K562 (cell line): ENCODE results near the gene HPSE2. TPM values are rescaled to one million over a fixed set of nuclear protein-coding genes. Genes with fewer than 3 reads are reported as not detected.

Source experiments
- ARID1B ChIP-seq: fragments of 450-650 bp; IDR thresholded peaks from 2 replicates; pipeline ENCODE4 v1.6.1; 2016; ENCODE audit warnings: antibody characterized with exemption, mild to moderate bottlenecking, inconsistent platforms
- ATF1 ChIP-seq, 2 experiments: fragments of 450-650 bp in 1 of 2; IDR thresholded peaks; 2 replicates each; pipeline ENCODE4 v1.6.1; 2016; ENCODE audit warnings: missing compliant biosample characterization in 1 of 2, missing genetic modification characterization in 1 of 2
- CHD2 ChIP-seq: IDR thresholded peaks from 2 replicates; pipeline ENCODE4 v1.6.1; 2011; ENCODE audit warnings: low read depth, low read length
- HNRNPH1 ChIP-seq: fragments of 200-400 bp; formaldehyde crosslinking; optimal IDR thresholded peaks from 2 replicates; pipeline ENCODE3; 2017; ENCODE audit warnings: low read depth, mild to moderate bottlenecking, low read length, moderate library complexity
- POLR3G ChIP-seq: IDR thresholded peaks from 2 replicates; pipeline ENCODE4 v1.6.1; 2011; ENCODE audit not compliant: insufficient read length, insufficient replicate concordance; ENCODE audit errors: extremely low read depth
- PTTG1 ChIP-seq: fragments of 450-650 bp; IDR thresholded peaks from 2 replicates; pipeline ENCODE4 v1.6.1; 2016; ENCODE audit warnings: low read depth, mild to moderate bottlenecking, missing genetic modification characterization, missing compliant biosample characterization
- RAD51 ChIP-seq: fragments of 450-650 bp; IDR thresholded peaks from 2 replicates; pipeline ENCODE4 v1.7.1; 2016; ENCODE audit warnings: low read depth, mild to moderate bottlenecking, borderline replicate concordance
- SMC3 ChIP-seq: conservative IDR thresholded peaks from 2 replicates; pipeline ENCODE4 v1.6.1; 2011; ENCODE audit warnings: low read depth, low read length, improper control_type of control experiment; ENCODE audit not compliant: insufficient read depth
- TBP ChIP-seq: optimal IDR thresholded peaks from 2 replicates; pipeline ENCODE3; 2011; ENCODE audit warnings: low read depth, low read length, improper control_type of control experiment
- ZNF551 ChIP-seq: fragments of 250-450 bp; sonication (Bioruptor Pico); IDR thresholded peaks from 2 replicates; pipeline ENCODE4 v1.5.0; 2021; ENCODE audit warnings: mild to moderate bottlenecking, moderate library complexity
- polyA plus RNA-seq, 8 experiments: library from polyadenylated mRNA; depleted of rRNA in 4 of 8; stranded (reverse) in 5 of 8; unstranded in 3 of 8; fragments of >200 nt; fragmentation: Nextera tagmentation in 2 of 8; fragmentation: Illumina TruSeq in 1 of 8; extraction: Ambion mirVana in 2 of 8; extraction: Trizol in 1 of 8; gene quantifications; 2 replicates each; pipeline versions ENCODE4 v1.2.1 to v1.2.3, GENCODE V29; 2011 to 2014; ENCODE audit warnings: inconsistent platforms in 1 of 8, missing spikeins in 1 of 8
- total RNA-seq, 7 experiments: library from RNA; depleted of rRNA in 6 of 7; stranded (reverse); fragments of >200 nt in 6 of 7; fragmentation: Illumina TruSeq in 2 of 7; extraction: Trizol in 2 of 7; gene quantifications; 2 replicates each; pipeline versions ENCODE4 v1.2.1 to v1.2.3, GENCODE V29; 2011 to 2021; ENCODE audit warnings: low replicate concordance in 1 of 7
- TF ChIP-seq, protein P1 (sequence below): fragments of 250-450 bp; sonication (Bioruptor Pico); IDR thresholded peaks from 2 replicates; pipeline ENCODE4 v1.8.0; 2021; ENCODE audit warnings: moderate library complexity, mild to moderate bottlenecking, inconsistent platforms
- TF ChIP-seq, protein P2 (sequence below), 2 experiments: fragments of 200-800 bp in 1 of 2; sonication (Bioruptor generic) in 1 of 2; sonication (generic) in 1 of 2; formaldehyde crosslinking in 1 of 2; IDR thresholded peaks in 1 of 2; conservative IDR thresholded peaks in 1 of 2; 2 replicates each; pipeline versions ENCODE4 v1.5.0 to v1.6.1; 2016 to 2020; ENCODE audit warnings: missing compliant biosample characterization in 1 of 2, missing genetic modification characterization in 1 of 2, missing genetic modification reagents in 1 of 2
- TF ChIP-seq, protein P3 (sequence below), 2 experiments: fragments of 150-350 bp in 1 of 2; IDR thresholded peaks; 2 replicates each; pipeline ENCODE4 v1.6.1; 2012 to 2016; ENCODE audit warnings: low read depth in 2 of 2, low read length in 2 of 2, mild to moderate bottlenecking in 1 of 2, moderate library complexity in 1 of 2
- TF ChIP-seq, protein P4 (sequence below): IDR thresholded peaks from 2 replicates; pipeline ENCODE4 v1.6.1; 2012; ENCODE audit warnings: low read depth, low read length, improper control_type of control experiment, borderline replicate concordance
- TF ChIP-seq, protein P5 (sequence below): fragments of 250-450 bp; sonication (Bioruptor Pico); IDR thresholded peaks from 2 replicates; pipeline ENCODE4 v1.5.0; 2020; ENCODE audit warnings: mild to moderate bottlenecking, borderline replicate concordance

The HPSE2 gene
- total and polyA plus RNA-seq, 9 of the 15 experiments (the other 6 are each of a cell fraction or from before 2014, with no cell fraction given), result 0.03 to 0.10 (median 0.04) TPM; not detected in 2

DNA sequence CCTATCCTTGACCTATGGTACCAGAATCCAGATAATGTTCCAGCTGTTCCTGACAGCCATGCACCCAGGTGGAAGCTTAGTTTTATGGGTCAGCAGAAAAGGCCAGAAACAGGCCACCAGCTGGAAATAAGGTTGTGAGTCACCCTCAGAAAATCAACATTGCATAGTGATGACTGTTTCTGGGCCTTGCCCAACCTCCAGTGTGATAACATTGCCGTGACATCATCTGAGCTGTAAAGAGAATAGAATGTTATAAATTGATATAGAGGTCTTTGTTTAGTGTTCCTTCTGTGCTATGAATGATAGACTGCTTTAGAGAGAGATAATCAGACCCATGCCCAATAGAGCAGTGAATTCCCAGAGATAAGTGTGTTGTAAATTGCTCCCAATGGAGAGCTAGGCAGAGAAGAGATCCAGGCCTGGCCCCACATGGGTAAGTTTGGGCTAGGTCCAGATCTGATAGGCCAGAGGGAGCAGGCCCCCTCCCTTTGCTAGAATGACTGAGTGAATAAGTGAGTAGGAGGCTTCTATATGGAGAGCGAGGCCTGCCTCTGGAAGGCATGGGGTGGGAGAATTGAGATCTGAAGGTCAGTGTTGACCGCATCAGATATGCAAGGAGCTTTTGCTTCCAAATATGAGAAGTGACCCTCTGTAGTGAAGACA is 774.7 kb downstream of the HPSE2 start (continued):
- TF ChIP-seq, protein P1, sequence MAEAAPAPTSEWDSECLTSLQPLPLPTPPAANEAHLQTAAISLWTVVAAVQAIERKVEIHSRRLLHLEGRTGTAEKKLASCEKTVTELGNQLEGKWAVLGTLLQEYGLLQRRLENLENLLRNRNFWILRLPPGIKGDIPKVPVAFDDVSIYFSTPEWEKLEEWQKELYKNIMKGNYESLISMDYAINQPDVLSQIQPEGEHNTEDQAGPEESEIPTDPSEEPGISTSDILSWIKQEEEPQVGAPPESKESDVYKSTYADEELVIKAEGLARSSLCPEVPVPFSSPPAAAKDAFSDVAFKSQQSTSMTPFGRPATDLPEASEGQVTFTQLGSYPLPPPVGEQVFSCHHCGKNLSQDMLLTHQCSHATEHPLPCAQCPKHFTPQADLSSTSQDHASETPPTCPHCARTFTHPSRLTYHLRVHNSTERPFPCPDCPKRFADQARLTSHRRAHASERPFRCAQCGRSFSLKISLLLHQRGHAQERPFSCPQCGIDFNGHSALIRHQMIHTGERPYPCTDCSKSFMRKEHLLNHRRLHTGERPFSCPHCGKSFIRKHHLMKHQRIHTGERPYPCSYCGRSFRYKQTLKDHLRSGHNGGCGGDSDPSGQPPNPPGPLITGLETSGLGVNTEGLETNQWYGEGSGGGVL (CRISPR knock-in tag), result no peak
- TF ChIP-seq, protein P2, sequence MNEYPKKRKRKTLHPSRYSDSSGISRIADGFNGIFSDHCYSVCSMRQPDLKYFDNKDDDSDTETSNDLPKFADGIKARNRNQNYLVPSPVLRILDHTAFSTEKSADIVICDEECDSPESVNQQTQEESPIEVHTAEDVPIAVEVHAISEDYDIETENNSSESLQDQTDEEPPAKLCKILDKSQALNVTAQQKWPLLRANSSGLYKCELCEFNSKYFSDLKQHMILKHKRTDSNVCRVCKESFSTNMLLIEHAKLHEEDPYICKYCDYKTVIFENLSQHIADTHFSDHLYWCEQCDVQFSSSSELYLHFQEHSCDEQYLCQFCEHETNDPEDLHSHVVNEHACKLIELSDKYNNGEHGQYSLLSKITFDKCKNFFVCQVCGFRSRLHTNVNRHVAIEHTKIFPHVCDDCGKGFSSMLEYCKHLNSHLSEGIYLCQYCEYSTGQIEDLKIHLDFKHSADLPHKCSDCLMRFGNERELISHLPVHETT (CRISPR knock-in tag; conservative IDR thresholded peaks at IDR 0.05 in 1 of 2, IDR thresholded peaks at IDR 0.05 in 1 of 2), result peak in 1 of 2 experiments; percentile 60; a peak in 1 of 4 replicates
- TF ChIP-seq RAD51, result 0 out of 2 replicates have a peak, but pooled peaks have one; percentile 37
- TF ChIP-seq, protein P3, sequence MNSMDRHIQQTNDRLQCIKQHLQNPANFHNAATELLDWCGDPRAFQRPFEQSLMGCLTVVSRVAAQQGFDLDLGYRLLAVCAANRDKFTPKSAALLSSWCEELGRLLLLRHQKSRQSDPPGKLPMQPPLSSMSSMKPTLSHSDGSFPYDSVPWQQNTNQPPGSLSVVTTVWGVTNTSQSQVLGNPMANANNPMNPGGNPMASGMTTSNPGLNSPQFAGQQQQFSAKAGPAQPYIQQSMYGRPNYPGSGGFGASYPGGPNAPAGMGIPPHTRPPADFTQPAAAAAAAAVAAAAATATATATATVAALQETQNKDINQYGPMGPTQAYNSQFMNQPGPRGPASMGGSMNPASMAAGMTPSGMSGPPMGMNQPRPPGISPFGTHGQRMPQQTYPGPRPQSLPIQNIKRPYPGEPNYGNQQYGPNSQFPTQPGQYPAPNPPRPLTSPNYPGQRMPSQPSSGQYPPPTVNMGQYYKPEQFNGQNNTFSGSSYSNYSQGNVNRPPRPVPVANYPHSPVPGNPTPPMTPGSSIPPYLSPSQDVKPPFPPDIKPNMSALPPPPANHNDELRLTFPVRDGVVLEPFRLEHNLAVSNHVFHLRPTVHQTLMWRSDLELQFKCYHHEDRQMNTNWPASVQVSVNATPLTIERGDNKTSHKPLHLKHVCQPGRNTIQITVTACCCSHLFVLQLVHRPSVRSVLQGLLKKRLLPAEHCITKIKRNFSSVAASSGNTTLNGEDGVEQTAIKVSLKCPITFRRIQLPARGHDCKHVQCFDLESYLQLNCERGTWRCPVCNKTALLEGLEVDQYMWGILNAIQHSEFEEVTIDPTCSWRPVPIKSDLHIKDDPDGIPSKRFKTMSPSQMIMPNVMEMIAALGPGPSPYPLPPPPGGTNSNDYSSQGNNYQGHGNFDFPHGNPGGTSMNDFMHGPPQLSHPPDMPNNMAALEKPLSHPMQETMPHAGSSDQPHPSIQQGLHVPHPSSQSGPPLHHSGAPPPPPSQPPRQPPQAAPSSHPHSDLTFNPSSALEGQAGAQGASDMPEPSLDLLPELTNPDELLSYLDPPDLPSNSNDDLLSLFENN (IDR thresholded peaks at IDR 0.05; ENCODE audit: low read depth in 2 of 2, low read length in 2 of 2), result peak in 1 of 2 experiments; percentile 88; a peak in 2 of 4 replicates
- TF ChIP-seq PTTG1, result no peak
- no peak for TF ChIP-seq SMC3
- TF ChIP-seq ZNF551 (CRISPR knock-in tag), result no peak
- TF ChIP-seq HNRNPH1, result no peak
- no peak for TF ChIP-seq POLR3G
- no peak for TF ChIP-seq CHD2
- TF ChIP-seq, protein P4, sequence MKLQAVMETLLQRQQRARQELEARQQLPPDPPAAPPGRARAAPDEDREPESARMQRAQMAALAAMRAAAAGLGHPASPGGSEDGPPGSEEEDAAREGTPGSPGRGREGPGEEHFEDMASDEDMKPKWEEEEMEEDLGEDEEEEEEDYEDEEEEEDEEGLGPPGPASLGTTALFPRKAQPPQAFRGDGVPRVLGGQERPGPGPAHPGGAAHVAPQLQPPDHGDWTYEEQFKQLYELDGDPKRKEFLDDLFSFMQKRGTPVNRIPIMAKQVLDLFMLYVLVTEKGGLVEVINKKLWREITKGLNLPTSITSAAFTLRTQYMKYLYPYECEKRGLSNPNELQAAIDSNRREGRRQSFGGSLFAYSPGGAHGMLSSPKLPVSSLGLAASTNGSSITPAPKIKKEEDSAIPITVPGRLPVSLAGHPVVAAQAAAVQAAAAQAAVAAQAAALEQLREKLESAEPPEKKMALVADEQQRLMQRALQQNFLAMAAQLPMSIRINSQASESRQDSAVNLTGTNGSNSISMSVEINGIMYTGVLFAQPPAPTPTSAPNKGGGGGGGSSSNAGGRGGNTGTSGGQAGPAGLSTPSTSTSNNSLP, result peak; percentile 93
- TF ChIP-seq TBP, result peak; percentile 8
- TF ChIP-seq, protein P5, sequence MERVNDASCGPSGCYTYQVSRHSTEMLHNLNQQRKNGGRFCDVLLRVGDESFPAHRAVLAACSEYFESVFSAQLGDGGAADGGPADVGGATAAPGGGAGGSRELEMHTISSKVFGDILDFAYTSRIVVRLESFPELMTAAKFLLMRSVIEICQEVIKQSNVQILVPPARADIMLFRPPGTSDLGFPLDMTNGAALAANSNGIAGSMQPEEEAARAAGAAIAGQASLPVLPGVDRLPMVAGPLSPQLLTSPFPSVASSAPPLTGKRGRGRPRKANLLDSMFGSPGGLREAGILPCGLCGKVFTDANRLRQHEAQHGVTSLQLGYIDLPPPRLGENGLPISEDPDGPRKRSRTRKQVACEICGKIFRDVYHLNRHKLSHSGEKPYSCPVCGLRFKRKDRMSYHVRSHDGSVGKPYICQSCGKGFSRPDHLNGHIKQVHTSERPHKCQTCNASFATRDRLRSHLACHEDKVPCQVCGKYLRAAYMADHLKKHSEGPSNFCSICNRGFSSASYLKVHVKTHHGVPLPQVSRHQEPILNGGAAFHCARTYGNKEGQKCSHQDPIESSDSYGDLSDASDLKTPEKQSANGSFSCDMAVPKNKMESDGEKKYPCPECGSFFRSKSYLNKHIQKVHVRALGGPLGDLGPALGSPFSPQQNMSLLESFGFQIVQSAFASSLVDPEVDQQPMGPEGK (CRISPR knock-in tag), result no peak
- TF ChIP-seq ATF1 (CRISPR knock-in tag; IDR thresholded peaks at IDR 0.05), result no peak
- TF ChIP-seq ATF1 (tag; IDR thresholded peaks at IDR 0.05), result peak; percentile 94
- TF ChIP-seq ARID1B, result peak; percentile 97
